HUES64 (cell line): ENCODE measurements around the gene KCTD15.

Experiments used
- H3K27ac ChIP-seq: 2 replicates; pipeline ENCODE4 v1.7.0; 2013; ENCODE audit warnings: low read depth, low read length, inconsistent platforms
- H3K27me3 ChIP-seq: 2 replicates; pipeline ENCODE4 v1.6.1; 2013; ENCODE audit warnings: mild to moderate bottlenecking, low read length; ENCODE audit not compliant: insufficient read depth
- H3K36me3 ChIP-seq: 2 replicates; pipeline ENCODE4 v1.6.1; 2013; ENCODE audit warnings: mild to moderate bottlenecking, low read length; ENCODE audit not compliant: insufficient read depth
- H3K4me1 ChIP-seq: 2 replicates; pipeline ENCODE4 v1.6.1; 2013; ENCODE audit warnings: mild to moderate bottlenecking, low read length, moderate library complexity; ENCODE audit not compliant: insufficient read depth
- H3K4me3 ChIP-seq: 2 replicates; pipeline ENCODE4 v1.5.1; 2013; ENCODE audit warnings: mild to moderate bottlenecking, low read length, moderate library complexity
- H3K9ac ChIP-seq: 2 replicates; pipeline ENCODE4 v1.6.1; 2013; ENCODE audit warnings: mild to moderate bottlenecking, low read depth, low read length
- H3K9me3 ChIP-seq: 2 replicates; pipeline ENCODE4 v1.6.1; 2013; ENCODE audit warnings: low read depth, low read length; ENCODE audit not compliant: insufficient read depth
- WGBS: fragments of 150-250, 120-280 bp; methylation state at CpG from one replicate; pipeline ENCODE4 v1.1.7; 2013; ENCODE audit warnings: missing lambda C conversion rate; 5-methylcytosine and 5-hydroxymethylcytosine counted together

KCTD15 gene

DNA sequence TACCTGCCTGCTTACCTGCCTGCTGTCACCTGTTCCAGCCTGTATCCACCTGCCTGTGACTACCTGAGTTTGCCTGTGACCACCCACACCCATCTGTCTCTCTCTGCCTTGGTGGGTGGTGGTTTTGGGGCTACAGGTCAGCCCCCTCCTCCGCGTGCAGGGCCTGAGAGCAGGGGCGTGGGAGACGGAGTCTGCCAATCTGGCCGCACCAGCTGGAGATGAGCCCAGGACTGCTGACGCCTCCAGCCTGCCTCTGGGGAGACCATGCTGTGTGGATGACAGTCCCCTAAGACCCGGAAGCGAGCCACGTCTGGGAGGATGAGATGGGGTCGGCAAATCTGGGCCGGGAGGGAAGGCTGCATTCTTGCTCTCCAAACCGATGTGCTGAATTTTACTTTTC lies 15.9 kb upstream of the KCTD15 start:
- peaks cover 3% of the 10 kb centered on the region; the same call in 1 of the 2 replicates for H3K4me1 ChIP-seq
- H3K9ac ChIP-seq, result no peak overlapping the region
- no peak overlapping the region for H3K4me3 ChIP-seq
- 85% methylated on average over 12 of the region's 12 CpGs for WGBS
- H3K36me3 ChIP-seq, result no peaks in the 10 kb centered on the region
- H3K27me3 ChIP-seq, result peaks cover 6% of the 10 kb centered on the region; the same call in 1 of the 2 replicates
- H3K9me3 ChIP-seq, result no peaks in the 10 kb centered on the region
- H3K27ac ChIP-seq, result no peak overlapping the region

GRCh38 chr19:33781415-33781935 lies 15.2 kb upstream of the KCTD15 start:
- peaks cover 3% of the 10 kb centered on the region; the same call in 1 of the 2 replicates for H3K4me1 ChIP-seq
- no peak overlapping the region for H3K9ac ChIP-seq
- no peak overlapping the region for H3K27ac ChIP-seq
- no peaks in the 10 kb centered on the region for H3K36me3 ChIP-seq
- no peak overlapping the region for H3K4me3 ChIP-seq
- H3K27me3 ChIP-seq, result peaks cover 6% of the 10 kb centered on the region; the same call in 1 of the 2 replicates
- H3K9me3 ChIP-seq, result no peaks in the 10 kb centered on the region
- 92% methylated on average over 15 of the region's 15 CpGs for WGBS

- Histone ChIP-seq H3K27me3 (peaks cover 6% of the 10 kb centered on the region; the same call in 1 of the 2 replicates), H3K4me1 (peaks cover 3% of the 10 kb centered on the region; the same call in 1 of the 2 replicates), H3K36me3 (no peaks in the 10 kb centered on the region), H3K9me3 (no peaks in the 10 kb centered on the region), H3K9ac (no peak overlapping the region), H3K4me3 (no peak overlapping the region), H3K27ac (no peak overlapping the region)
- WGBS, result 81% methylated on average over 5 of the region's 5 CpGs
Observed at GRCh38 chr19:33781996-33782395, 14.7 kb upstream of the KCTD15 start.

DNA sequence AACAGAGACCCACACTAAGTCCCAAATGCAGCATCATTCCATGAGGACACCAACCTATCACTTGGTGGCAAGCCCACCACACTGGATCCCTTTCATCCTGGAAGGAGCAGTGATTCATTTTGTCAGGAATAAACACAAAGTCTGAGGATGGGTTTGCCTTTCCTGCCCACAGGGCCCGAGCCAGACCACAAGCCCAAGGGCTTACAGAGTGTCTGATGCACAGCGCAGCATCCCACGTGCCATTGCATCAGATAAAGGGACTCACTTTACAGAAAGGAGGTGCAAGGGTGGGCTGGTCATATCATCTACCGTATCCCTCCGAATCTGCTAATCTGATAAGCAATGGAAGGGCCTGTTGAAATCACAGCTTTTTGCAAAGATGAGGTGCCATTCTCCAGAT lies 12.2 kb upstream of the KCTD15 start:
- WGBS, result 93% methylated on average over 5 of the region's 5 CpGs
- Histone ChIP-seq H3K36me3 (no peaks in the 10 kb centered on the region), H3K9ac (no peak overlapping the region), H3K4me3 (no peak overlapping the region), H3K27me3 (no peaks in the 10 kb centered on the region), H3K9me3 (no peaks in the 10 kb centered on the region), H3K4me1 (no peaks in the 10 kb centered on the region), H3K27ac (no peak overlapping the region)

- Histone ChIP-seq H3K36me3 (no peaks in the 10 kb centered on the region), H3K27me3 (no peaks in the 10 kb centered on the region), H3K9ac (no peak overlapping the region), H3K4me1 (no peaks in the 10 kb centered on the region), H3K9me3 (no peaks in the 10 kb centered on the region), H3K27ac (no peak overlapping the region), H3K4me3 (no peak overlapping the region)
- 93% methylated on average over 6 of the region's 6 CpGs for WGBS
Observed at GRCh38 chr19:33785795-33786194, 10.9 kb upstream of the KCTD15 start.

- no peak overlapping the region for H3K27ac ChIP-seq
- 55% methylated on average over 4 of the region's 4 CpGs for WGBS
- H3K4me1 ChIP-seq, result peaks cover 4% of the 10 kb centered on the region; the same call in 1 of the 2 replicates
- no peak overlapping the region for H3K4me3 ChIP-seq
- no peaks in the 10 kb centered on the region for H3K36me3 ChIP-seq
- no peak overlapping the region for H3K9ac ChIP-seq
- no peaks in the 10 kb centered on the region for H3K27me3 ChIP-seq
- no peaks in the 10 kb centered on the region for H3K9me3 ChIP-seq
Observed at GRCh38 chr19:33788676-33789075, 8.0 kb upstream of the KCTD15 start.

DNA sequence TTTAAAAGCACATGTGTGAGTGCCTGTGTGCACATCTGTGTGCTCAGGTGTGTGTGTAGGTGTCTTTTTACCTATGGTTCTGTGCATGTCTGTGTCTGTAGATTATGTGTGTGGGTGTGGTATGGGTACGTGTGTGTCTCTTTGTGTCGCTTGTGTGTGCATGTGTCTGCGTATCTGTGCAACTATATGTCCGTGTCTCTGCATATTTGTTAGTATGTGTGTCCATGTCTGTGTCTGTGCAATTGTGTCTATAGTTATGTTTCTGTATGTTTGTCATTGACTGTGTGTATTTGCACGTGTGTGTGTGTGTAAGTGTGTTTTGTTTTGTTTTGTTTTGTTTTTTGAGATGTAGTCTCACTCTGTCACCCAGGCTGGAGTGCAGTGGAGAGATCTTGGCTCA lies 7.3 kb upstream of the KCTD15 start:
- Histone ChIP-seq H3K27ac (no peak overlapping the region), H3K4me1 (peaks cover 8% of the 10 kb centered on the region; the same call in 1 of the 2 replicates), H3K27me3 (no peaks in the 10 kb centered on the region), H3K9ac (no peak overlapping the region), H3K4me3 (no peak overlapping the region), H3K9me3 (no peaks in the 10 kb centered on the region), H3K36me3 (no peaks in the 10 kb centered on the region)
- 85% methylated on average over 5 of the region's 5 CpGs for WGBS

DNA sequence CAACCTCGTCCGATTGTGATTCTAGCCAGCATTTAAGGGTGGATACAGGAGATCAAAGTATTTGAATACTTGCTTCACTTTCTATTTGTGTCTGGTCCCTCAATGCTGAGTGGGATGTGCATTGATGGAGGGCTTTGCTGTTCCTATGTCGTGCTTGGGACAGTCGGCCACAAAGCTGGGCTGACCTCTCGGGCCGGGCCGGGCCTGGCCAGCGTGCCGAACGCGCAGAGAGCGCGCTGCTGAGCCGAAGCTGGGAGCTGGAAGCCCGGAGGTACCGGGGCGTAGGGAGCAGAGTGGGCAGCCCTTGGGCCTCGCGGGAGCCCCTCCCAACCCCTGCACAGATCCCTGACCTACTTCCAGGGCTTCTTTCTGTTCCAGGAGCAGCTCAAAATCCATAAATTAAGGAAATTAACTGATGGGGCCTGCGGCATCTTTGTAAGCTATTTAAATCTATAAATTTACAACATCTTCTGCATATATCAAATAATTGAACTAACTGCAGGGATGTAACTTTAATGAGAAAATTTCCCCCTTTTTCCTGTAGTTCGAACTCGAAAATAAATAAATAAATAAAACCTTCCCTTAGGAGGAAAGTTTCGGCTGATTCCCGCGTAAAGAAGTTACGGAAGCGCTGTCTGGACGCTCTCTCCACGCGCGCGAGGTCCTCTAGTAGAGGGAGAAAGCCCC lies 1.8 kb upstream of the KCTD15 start:
- Histone ChIP-seq H3K36me3 (peaks cover 3% of the 10 kb centered on the region; the same call in 1 of the 2 replicates), H3K27ac (peak overlapping the region; percentile 99), H3K4me3 (peak overlapping the region; percentile 95), H3K4me1 (peaks cover 24% of the 10 kb centered on the region), H3K9me3 (no peaks in the 10 kb centered on the region), H3K9ac (peak overlapping the region; percentile 96), H3K27me3 (no peaks in the 10 kb centered on the region)
- WGBS, result 14% methylated on average over 29 of the region's 32 CpGs

- Histone ChIP-seq H3K9ac (peak overlapping the region; percentile 96), H3K27me3 (no peaks in the 10 kb centered on the region), H3K4me3 (peak overlapping the region; percentile 95), H3K27ac (peak overlapping the region; percentile 99), H3K9me3 (no peaks in the 10 kb centered on the region), H3K4me1 (peaks cover 32% of the 10 kb centered on the region), H3K36me3 (peaks cover 11% of the 10 kb centered on the region; the same call in 1 of the 2 replicates)
- under 1% methylated on average over 92 of the region's 92 CpGs for WGBS
Observed at GRCh38 chr19:33795370-33796163, 1.1 kb upstream of the KCTD15 start.

DNA sequence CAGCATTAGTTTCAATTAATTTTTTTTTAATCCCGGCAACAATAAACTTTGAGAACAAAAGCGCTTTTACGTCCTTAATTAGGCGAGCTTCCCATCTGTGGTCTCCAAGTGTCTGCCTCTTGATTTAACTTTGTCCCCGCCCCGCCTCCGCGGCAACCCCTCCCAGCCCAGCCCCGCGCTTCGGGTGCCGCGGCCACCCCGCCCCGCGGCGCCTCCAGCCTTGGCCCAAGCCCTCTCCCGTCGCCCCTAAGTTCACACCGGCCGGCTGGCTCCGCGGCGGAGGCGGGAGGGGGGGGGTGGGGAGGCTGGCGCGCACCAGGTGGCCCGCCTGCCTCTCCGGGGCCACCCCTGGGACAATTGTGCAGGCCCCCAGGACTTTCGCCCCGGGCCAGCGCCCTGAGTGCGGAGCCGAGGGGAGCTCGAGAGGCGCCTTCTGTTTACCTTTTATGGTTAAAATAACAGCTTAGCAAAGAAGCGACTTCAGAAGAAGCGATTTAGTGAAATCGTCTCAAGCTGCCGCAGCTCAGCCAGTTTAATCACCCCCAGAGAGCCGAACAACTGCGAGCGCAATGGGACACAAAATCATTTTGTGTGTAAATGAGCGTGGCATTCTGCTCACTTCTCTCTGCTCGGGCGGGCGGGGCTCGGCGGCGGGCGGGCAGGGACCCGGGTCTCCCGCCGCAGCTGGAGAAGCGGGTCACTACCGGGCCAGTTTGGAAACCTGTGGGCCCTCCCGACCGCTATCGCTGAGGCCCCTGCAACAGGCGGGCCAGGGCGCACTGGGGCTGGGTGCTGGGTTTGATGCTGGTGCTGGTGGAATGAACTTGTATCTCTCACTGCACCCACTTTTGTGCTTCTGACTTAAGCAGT lies 1.4 kb downstream of the KCTD15 start:
- WGBS, result under 1% methylated on average over 49 of the region's 61 CpGs
- Histone ChIP-seq H3K36me3 (peaks cover 35% of the 10 kb centered on the region), H3K4me3 (peak overlapping the region; percentile 95), H3K27me3 (no peaks in the 10 kb centered on the region), H3K9ac (peak overlapping the region; percentile 91), H3K9me3 (no peaks in the 10 kb centered on the region), H3K4me1 (peaks cover 28% of the 10 kb centered on the region), H3K27ac (peak overlapping the region; percentile 94)
